ENCODE measurements around the gene OR7C1.
"Not testable (repeated sequence)": the region's sequence is repeated elsewhere in the genome, so short reads cannot be mapped to it uniquely, and the experiment has no call there.

The OR7C1 gene

DNA sequence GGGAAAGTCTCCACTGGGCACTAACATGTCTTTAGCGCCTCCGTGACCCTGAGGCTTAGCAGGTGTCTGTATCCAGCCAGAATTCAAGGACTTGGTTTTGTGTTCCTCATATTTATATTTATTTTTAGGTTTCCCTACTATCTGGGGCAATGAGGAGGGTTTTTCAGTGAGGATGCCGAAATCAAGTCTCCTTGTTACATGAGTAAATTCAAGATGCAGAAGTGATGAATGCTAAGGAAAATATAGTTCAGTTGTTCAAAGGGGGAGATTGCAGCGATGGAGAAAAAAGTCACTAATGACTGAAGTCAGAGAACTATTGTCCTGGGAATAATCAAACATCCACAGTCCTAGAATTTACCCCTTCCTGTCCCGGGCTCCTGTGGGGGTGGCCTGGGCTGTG, 55.8 kb downstream of the OR7C1 start:
- no peak for DNase-seq (ENCODE audit: low spot score)
- TF ChIP-seq, protein P1, sequence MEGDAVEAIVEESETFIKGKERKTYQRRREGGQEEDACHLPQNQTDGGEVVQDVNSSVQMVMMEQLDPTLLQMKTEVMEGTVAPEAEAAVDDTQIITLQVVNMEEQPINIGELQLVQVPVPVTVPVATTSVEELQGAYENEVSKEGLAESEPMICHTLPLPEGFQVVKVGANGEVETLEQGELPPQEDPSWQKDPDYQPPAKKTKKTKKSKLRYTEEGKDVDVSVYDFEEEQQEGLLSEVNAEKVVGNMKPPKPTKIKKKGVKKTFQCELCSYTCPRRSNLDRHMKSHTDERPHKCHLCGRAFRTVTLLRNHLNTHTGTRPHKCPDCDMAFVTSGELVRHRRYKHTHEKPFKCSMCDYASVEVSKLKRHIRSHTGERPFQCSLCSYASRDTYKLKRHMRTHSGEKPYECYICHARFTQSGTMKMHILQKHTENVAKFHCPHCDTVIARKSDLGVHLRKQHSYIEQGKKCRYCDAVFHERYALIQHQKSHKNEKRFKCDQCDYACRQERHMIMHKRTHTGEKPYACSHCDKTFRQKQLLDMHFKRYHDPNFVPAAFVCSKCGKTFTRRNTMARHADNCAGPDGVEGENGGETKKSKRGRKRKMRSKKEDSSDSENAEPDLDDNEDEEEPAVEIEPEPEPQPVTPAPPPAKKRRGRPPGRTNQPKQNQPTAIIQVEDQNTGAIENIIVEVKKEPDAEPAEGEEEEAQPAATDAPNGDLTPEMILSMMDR (IDR thresholded peaks at IDR 0.05; ENCODE audit: extremely low read depth, insufficient read depth, missing control alignments): no peak
- in situ Hi-C loops (cut with MboI; ENCODE audit: low pct_unique_long_range_greater_than_20kb, low sequenced_read_pairs, unreplicated experiment): no loop called here

DNA sequence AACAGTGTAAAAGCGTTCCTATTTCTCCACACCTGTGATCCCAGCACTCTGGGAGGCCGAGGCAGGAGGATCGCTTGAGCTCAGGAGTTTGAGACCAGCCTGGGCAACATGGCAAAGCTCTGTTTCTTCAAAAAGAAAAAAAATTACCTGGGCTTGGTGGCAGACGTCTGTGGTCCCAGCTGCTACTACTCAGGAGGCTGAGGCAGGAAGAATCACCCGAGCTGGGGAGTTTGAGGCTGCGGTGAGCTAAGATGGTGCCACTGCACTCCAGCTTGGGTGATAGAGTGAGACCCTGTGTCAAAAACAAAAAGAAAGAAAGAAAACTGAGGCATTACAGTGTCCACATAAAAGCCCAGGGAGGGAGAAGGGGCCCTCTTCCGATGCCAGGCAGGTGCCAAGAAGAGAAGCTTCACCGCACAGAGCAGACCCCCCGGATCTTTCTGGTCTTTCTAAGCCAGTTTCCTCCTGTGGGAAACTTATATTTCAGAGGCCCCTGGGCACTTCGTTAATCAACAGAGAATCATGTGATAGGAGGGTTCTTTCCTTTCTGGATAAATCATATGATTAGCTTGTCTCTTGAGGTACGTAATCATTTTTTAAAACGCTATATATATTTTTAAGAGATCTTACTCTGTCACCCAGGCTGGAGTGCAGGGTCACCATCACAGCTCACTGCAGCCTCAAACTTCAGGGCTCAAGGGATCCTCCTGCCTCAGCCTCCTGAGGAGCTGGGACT, 56.7 kb downstream of the OR7C1 start, which contains the start of gene ADGRE2:
TSS of gene ADGRE2 (minus strand) at position 451 of the 736 bp plus-strand sequence. CDS start 1,804 bp downstream, outside the sequence.
- in situ Hi-C loops (cut with MboI; ENCODE audit: low pct_unique_long_range_greater_than_20kb, low sequenced_read_pairs, unreplicated experiment); DNase-seq (ENCODE audit: low spot score): not testable (repeated sequence)

DNA sequence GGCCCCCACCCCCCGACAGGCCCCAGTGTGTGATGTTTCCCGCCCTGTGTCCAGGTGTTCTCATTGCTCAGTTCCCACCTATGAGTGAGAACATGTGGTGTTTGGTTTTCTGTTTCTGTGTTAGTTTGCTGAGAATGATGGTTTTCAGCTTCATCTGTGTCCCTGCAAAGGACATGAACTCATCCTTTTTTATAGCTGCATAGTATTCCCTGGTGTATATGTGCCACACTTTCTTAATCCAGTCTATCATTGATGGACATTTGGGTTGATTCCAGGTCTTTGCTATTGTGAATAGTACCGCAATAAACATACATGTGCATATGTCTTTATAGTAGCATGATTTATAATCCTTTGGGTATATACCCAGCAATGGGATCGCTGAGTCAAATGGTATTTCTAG, 57.3 kb downstream of the OR7C1 start:
- DNase-seq (ENCODE audit: low spot score); in situ Hi-C loops (cut with MboI; ENCODE audit: low pct_unique_long_range_greater_than_20kb, low sequenced_read_pairs, unreplicated experiment): not testable (repeated sequence)

DNA sequence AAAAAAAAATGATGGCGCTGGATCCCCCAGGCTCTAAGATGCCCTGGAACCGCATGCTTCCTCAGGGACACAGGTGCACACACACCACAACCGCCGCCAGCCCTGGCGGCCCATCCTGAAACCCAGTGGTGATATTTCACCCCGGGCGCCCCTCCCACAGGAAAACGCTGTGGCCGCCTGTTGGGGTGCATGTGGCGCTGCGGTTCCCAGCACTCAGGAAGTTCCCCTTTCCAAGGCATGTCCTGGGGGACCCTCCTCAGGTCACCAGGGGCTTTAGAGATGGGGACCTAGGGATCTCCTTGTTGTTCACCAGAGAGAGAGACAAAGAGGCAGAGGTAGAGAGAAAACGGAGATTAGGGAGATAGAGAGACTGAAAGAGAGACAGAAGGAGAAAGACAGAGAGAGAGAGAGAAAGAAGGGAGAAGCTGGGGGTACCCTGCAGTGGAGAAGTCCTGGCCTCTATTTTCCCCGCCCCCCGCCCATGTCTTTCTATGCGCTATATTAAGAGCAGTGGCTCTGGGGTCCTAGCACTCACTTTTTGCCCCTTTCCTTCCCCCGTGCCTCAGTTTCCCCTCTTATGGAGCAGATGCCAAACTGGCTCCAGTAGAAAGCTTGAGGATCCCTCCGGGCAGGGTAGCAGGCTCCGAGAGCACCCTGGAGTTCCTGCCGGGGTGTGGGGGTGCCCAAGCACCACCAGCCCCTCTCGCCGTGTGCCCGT, 59.0 kb downstream of the OR7C1 start:
- no peak for DNase-seq (ENCODE audit: low spot score)
- TF ChIP-seq, protein P1 (IDR thresholded peaks at IDR 0.05; ENCODE audit: extremely low read depth, insufficient read depth, missing control alignments): no peak
- in situ Hi-C loops (cut with MboI; ENCODE audit: low pct_unique_long_range_greater_than_20kb, low sequenced_read_pairs, unreplicated experiment): no loop called here

DNA sequence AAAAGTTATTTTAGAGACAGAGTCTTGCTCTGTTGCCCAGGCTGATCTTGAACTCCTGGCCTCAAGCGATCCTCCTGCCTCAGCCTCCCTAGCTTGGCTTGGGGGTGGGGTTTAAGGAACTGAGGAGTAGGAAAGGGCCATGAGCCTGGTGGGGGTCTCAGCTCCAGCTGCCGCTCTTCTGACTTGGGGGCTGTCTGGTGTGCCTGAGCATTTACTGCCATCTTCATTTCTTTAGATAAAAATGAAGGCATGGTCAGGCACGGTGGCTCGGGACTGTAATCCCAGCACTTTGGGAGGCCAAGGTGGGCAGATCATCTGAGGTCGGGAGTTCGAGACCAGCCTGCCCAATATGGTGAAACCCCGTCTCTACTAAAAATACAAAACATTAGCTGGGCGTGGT, 59.7 kb downstream of the OR7C1 start:
- in situ Hi-C loops (cut with MboI; ENCODE audit: low pct_unique_long_range_greater_than_20kb, low sequenced_read_pairs, unreplicated experiment): not testable (repeated sequence)

DNA sequence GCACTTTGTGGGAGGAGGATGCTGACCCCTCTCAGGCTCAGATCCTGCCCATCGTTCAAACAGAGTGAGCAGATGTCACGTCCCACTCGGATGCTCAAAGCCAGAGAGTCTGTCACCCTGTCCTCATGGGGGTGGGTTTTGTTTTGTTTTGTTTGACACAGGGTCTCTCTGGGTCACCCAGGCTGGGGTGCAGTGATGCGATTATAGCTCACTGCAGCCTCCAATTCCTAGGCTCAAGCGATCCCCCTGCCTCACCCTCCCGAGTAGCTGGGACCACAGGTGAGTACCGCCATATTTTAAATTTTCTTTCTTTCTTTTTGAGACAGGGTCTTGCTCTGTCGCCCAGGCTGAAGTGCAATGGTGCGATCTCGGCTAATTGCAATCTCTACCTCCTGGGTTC, 60.6 kb downstream of the OR7C1 start:
- TF ChIP-seq, protein P1 (IDR thresholded peaks at IDR 0.05; ENCODE audit: extremely low read depth, insufficient read depth, missing control alignments): no peak
- no peak for DNase-seq (ENCODE audit: low spot score)
- in situ Hi-C loops (cut with MboI; ENCODE audit: low pct_unique_long_range_greater_than_20kb, low sequenced_read_pairs, unreplicated experiment): no loop called here

More for the DNA sequence above, 59.7 kb downstream of the OR7C1 start:
- DNase-seq (ENCODE audit: low spot score): not testable (repeated sequence)

DNA sequence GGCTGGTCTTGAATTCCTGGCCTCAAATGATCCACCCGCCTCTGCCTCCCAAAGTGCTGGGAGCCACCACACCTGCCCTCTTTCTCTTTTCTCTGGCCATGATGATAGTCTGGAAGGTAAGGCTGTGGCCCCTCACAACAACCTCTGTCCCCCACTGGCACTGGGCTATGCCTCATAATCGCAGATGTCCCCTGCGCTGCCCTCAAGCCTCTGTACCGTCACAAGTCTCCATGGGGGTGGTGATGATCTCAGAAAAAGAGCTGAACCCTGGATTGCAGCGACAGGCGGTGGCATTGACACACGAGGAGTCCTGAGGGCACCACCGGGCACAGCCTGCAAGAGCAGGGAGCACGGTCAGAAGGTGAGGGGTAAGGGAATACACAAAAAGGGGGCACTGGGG, 61.3 kb downstream of the OR7C1 start:
- in situ Hi-C loops (cut with MboI; ENCODE audit: low pct_unique_long_range_greater_than_20kb, low sequenced_read_pairs, unreplicated experiment); DNase-seq (ENCODE audit: low spot score): not testable (repeated sequence)

DNA sequence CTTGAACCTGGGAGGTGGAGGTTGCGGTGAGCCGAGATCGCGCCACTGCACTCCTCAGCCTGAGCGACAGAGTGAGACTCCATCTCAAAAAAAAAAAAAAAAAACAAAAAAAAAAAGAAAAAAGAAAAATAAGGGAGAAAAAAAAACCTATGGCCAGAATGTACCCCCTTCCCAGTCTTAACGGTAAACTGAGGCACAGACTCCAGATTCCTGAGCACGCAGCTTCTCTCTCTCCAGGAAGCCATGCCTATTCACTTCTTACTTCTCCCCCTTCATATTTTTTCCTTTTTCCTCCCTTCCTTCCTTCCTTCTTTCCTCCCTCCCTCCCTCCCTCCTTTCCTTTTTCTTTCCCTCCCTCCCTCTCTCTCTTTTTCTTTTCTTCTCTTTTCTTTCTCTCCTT, 62.0 kb downstream of the OR7C1 start:
- TF ChIP-seq, protein P1 (IDR thresholded peaks at IDR 0.05; ENCODE audit: extremely low read depth, insufficient read depth, missing control alignments): no peak
- no peak for DNase-seq (ENCODE audit: low spot score)
- in situ Hi-C loops (cut with MboI; ENCODE audit: low pct_unique_long_range_greater_than_20kb, low sequenced_read_pairs, unreplicated experiment): no loop called here

Measured in GM13977 (cell line).